Suppressor macrophage treated with lipopolysaccharide for 1 hour (primary cell): Measurements from ENCODE around the gene PLD1.

Experiments
- DNase-seq, 3 donors: peaks; one replicate each; pipeline ENCODE4 v3.0.0-alpha.2; 2020 to 2022

PLD1 gene

DNA sequence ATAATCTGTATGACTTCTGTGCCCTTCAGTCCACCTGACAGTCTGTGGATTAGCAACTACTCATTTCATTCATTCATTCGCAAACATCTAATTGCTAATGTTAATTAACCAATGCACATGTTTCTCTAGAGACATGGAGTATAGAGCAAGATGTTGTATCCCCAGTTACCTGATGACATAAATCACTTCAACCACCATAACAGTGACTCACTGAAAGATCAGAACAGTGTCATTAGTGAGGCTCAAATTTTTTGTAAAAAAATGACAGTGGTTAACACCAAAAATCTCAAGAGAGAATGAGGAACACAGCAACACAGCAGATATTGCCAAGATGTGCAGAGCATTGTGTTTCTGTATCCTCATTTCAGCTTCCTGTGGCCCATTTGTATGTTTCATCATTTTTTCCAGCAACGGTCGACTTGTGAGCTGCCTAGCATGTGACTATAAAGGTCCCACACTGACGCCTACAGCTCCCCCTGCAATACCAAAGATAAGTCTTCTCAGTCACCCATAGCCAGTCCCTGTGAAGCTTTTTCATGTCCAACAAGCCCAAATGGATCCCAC lies 3.7 kb upstream of the PLD1 start:
- DNase-seq, result peak; percentile 91 to 98 (median 95)

DNA sequence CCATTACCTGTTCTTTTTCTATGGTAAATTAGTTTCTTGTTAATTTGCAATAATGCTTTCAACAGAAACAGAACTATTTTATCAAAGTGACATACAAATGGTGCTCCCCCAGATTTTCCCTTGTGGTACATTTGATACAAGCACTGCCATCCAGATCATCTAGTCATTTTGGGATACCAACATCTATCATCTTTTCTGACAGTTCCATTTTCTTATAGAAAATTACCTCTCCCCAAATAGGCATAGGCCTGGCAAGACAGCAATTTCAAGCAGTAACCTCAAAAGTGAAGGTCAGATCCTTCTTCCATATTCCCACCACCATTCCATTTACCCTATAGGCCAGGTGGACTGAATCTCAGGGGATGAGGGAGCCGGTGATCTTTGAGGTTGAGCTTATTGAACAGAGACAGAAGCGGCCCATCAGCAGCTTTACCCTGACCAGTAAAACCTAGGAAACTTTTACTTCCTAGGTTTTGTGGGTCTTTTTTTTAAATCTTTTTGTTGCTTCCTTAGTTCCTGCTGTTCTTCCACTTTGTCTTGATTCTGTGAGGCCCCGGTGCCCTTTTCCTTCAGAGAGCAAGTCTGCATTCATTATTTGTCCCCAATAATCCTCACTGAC lies 3.1 kb upstream of the PLD1 start:
- DNase-seq, result no peak

GRCh38 chr3:171812811-171813210 lies 2.5 kb upstream of the PLD1 start:
- no peak for DNase-seq

GRCh38 chr3:171811913-171812335 lies 1.6 kb upstream of the PLD1 start:
- no peak for DNase-seq

DNA sequence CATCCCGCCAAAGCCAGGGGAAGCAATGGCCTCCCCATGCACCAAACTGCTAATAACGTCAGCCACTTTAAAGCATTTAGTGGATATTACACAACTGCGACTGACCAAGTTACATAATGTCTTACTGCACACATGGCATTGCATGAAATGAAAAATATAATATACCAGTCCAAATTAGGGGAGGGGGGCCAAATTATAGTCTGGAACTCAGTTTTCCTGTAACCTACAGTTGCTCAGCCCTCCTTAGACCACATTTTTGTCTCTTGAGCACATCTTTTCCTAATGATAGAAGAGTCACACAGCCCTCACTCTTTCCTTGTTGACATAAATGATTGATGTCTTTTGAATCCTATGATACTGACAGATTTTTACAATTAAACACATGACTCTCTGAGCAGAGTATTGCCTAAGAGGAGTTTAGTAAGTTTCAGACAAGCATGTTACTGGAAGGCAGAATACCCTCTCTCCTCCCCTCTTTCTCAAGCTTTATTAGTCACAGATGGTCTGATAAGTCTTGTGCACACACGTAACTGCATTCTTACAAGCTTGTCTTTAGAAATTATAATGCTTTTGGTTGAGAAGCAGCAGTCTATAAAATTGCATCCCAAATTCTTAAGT lies 1.1 kb upstream of the PLD1 start:
- DNase-seq, result peak; percentile 71 to 96 (median 86)

GRCh38 chr3:171810629-171811294 lies 479 bp upstream of the PLD1 start:
- DNase-seq, result no peak

DNA sequence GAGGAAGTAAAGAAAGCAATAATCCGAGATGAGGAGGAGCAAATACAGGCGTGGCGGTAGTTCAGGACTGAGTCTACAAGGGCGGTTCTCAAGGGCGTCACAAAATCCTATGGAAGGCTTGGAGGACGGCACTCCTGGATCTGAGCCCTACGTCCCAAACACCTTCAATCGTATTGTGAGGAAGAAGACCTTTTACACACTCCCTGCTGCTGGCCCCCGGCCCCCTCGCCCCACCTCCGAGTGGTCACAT lies 747 bp downstream of the PLD1 start:
- DNase-seq, result peak in 1 of 3 donors; percentile 70

- DNase-seq, result no peak
Measured at GRCh38 chr3:171807806-171808205, 2.5 kb downstream of the PLD1 start.

DNA sequence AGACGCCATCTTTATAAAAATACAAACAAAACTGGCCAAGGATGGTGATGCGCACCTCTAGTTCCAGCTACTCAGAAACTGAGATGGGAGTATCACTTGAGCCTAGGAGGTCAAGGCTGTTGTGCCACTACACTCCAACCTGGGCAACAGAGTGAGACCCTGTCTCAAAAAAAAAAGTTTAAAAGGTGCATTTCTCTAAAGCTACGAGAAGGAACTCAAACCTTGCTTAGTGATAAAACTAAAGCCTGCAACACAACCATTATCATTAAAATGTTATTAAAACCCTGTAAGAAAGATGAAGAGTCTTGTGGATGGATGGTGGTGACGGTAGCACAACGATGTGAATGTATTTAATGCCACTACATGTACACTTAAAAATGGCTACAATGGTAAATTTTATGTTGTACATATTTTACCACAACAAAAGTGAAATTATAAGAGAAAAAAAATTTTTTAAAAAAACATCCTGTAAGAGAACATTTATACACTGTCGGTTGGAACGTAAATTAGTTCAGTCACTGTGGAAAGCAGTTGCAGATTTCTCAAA lies 3.1 kb downstream of the PLD1 start:
- DNase-seq, result no peak

DNA sequence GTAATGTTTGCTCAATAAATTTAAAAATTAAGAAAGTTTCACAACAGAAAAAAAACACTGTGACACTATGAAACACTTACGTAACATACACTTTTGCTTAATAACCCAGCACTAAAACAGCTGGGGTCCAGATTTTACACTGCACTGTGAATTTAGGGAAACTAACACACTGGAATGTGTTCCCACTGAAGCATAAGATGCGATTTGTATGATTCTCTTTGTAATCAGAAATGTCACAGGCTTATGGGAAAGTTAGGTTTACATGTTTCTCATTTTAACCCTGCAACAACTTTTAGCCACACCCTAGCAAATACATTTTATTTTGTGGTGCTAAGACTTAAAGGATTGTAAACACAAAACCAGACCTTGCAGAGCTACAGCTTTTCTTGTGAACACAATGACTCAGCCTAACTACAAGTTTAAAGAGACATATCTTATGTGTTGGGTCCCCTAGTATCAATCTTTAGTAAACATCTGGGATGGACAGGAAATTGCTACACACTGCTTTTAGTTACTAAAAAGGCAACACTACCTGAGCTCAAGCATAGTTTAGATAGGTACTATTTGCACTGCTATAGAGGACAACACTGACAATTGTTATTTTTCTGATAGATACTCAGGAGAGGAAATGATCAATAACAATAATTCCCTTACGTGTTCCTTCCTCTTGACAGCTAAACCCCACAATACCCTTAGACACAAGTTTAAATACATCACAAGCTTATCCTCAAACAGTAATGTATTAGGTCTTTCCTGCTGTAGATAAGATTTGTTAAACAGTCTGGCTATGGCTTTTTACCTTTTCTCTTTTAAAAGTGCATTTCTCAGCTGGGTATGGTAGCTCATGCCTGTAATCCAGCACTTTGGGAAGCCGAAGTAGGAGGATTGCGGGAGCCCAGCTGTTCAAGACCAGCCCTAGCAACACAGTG lies 3.8 kb downstream of the PLD1 start:
- DNase-seq, result peak in 2 of 3 donors; percentile 50 to 57

DNA sequence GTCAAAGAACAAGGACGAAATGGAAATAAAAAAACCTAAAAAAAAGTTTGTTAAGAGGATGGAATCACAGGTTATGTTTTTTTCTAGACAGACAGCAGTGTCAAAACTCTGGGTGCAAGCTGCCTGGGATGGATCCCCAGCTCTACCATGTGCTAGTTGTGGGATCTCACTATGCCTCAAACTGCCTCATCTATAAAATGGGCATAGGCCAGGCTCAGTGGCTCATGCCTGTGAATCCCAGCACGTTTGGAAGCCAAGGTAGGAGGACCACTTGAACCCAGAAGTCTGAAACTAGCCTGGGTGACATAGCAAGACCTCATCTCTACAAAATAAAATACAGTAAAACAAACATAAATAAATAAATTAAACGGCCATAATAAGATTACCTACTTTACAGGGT lies 4.6 kb downstream of the PLD1 start:
- DNase-seq, result no peak

- no peak for DNase-seq
Measured at GRCh38 chr3:171804618-171805389, 5.5 kb downstream of the PLD1 start.

GRCh38 chr3:171803044-171803443 lies 7.2 kb downstream of the PLD1 start:
- DNase-seq, result no peak

DNA sequence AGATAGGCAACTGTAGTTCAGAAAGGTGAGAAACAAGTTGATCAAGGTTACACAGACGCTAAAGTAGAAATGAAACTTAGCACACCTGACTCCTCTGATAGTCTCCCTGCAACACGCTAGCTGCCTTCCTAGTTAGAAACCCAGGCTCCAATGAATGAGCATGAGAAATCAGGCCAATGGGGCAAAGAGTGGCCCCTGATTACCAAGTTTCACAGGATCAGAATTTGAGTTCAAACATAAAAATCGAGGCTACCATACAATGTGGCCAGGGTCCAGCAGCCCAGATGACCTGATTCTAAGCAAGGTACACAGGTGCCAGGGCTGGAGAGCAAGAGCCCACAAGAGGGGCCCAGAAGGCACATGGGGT lies 7.7 kb downstream of the PLD1 start:
- no peak for DNase-seq

GRCh38 chr3:171801738-171802589 lies 8.3 kb downstream of the PLD1 start:
- DNase-seq, result no peak

DNA sequence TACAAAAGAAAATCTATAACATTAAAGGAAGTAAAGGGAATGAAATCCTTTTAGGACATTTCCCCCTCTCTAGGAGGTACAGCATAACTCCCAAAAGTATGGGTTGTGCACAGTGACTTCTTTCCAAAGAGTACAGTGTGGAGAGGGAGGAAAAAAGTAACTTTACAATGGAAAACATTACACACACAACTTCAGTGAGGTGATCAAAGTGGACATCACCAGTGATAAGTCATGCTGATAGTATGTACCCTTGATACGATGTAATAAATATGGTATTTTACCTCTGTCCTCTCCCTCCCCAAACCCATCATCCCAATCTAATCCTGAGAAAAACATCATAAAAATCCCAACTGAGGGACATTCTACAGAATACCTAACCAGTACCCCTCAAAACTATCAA lies 10.8 kb downstream of the PLD1 start:
- DNase-seq, result no peak

- no peak for DNase-seq
Measured at GRCh38 chr3:171797873-171798272, 12.4 kb downstream of the PLD1 start.

- no peak for DNase-seq
Measured at GRCh38 chr3:171797265-171797679, 13.0 kb downstream of the PLD1 start.

DNA sequence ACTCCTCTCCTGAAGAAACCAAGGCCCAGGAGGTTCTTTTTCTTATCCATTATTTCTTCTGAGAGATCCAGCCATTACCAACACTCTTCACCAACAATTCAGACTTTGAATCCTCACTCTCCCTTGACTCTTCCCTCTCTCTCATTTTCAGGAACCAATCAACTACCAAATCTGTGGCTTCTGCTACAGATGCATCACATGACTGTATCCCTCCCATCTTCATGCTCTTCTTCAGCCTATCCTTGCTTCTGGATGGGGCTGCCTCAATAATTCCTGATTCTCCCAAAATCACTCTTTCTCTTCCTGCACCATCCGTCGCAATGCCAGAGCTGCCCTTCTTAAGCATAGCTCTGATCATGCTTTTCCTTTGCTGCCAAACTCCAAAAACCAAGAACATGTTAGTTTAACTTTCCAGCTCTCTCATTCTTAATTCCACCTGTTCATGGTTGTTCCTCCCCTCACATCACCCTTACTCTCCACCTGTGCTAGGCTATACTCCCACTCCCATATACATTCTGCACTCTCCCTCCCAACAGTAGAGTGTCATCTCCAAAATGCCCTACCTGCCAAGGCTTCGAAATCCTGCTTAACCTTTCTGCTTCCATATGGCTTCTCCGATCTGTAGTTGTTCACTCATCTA lies 13.5 kb downstream of the PLD1 start:
- DNase-seq, result no peak

- DNase-seq, result no peak
Measured at GRCh38 chr3:171792531-171792930, 17.8 kb downstream of the PLD1 start.

GRCh38 chr3:171791692-171792076 lies 18.6 kb downstream of the PLD1 start:
- no peak for DNase-seq
